ENCODE measurements around the gene SFT2D1. TPM values are rescaled to one million over a fixed set of nuclear protein-coding genes. Genes with fewer than 3 reads are reported as not detected.
"Not testable (repeated sequence)": the region's sequence is repeated elsewhere in the genome, so short reads cannot be mapped to it uniquely, and the experiment has no call there.

SFT2D1 gene
- total and polyA plus RNA-seq, 2 experiments from 2014 or later: 51.4 to 103 TPM

DNA sequence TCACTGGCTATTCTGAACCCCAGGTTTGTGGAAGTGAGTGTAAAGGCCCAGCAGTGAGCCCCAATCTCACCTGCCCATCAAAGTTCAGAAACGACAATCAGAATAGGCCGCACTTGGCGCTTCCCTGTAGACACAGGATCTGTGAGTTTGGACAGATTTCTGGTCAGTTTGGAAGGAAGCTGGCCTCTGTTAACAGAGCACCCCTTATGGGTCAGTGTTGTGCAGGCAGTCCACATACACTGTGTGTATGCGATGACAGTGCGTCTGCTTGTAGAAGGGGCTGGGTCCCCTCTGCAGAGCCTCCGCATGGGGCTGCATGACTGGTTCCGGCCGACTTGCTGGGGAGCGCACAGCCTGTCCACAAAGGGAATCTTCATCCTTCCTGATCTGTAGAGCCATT is 43.8 kb upstream of the SFT2D1 start:
- H3K4me2 ChIP-seq (ENCODE audit: unreplicated experiment): no peak overlapping the region
- H3K79me2 ChIP-seq (ENCODE audit: insufficient read depth): peaks cover 10% of the 10 kb centered on the region; the same call in 1 of the 2 replicates
- H3K27ac ChIP-seq: no peak overlapping the region
- no peak for DNase-seq
- H3K9me2 ChIP-seq (ENCODE audit: insufficient read depth): no peaks in the 10 kb centered on the region
- H3K4me1 ChIP-seq (ENCODE audit: insufficient read depth): 0 out of 2 replicates have a peak, but pooled peaks cover 4% of the 10 kb centered on the region
- no peaks in the 10 kb centered on the region for H3K27me3 ChIP-seq (replicated peaks; ENCODE audit: insufficient read depth)
- WGBS, 2 experiments (ENCODE audit: low coverage in 1 of 2, low lambda C conversion rate in 2 of 2, missing lambda C conversion rate in 2 of 2): 93 to 94% methylated on average over 9 of the region's 9 CpGs
- TF ChIP-seq EZH2phosphoT487 (IDR thresholded peaks at IDR 0.05; ENCODE audit: insufficient read depth, low read depth): no peak
- H3K4me3 ChIP-seq: no peak overlapping the region
- no peaks in the 10 kb centered on the region for H3K36me3 ChIP-seq (ENCODE audit: low read depth)
- in situ Hi-C loops (cut with MboI): no loop called here
- H3K9me3 ChIP-seq (ENCODE audit: low read depth): no peaks in the 10 kb centered on the region
- peaks cover 13% of the 10 kb centered on the region for H3F3A ChIP-seq (ENCODE audit: insufficient read depth)
- no peak overlapping the region for H2AFZ ChIP-seq
- no peak overlapping the region for H3K9ac ChIP-seq
- H4K20me1 ChIP-seq (ENCODE audit: insufficient read depth): no peaks in the 10 kb centered on the region

DNA sequence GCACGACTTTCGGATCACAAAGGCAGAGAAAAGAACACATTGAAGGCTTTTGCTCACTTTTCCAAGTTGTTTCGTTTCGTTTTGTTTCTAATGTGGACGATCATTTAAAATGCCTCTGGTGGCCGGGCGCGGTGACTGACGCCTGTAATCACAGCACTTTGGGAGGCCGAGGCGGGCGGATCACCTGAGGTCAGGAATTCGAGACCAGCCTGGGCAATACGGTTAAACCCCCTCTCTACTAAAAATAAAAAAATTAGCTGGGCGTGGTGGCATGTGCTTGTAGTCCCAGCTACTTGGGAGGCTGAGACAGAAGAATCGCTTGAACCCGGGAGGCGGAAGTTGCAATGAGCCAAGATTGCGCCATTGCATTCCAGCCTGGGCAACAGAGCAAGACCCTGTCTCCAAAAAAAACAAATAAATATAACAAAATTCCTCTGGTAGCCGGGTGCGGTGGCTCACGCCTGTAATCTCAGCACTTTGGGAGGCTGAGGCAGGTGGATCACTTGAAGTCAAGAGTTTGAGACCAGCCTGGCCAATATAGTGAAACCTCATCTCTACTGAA is 41.5 kb upstream of the SFT2D1 start:
- peak overlapping the region; percentile 82 for H3K9ac ChIP-seq
- H3K9me2 ChIP-seq (ENCODE audit: insufficient read depth); DNase-seq; H4K20me1 ChIP-seq (ENCODE audit: insufficient read depth); in situ Hi-C loops (cut with MboI); H3K4me1 ChIP-seq (ENCODE audit: insufficient read depth); H3K27me3 ChIP-seq (replicated peaks; ENCODE audit: insufficient read depth); H3K36me3 ChIP-seq (ENCODE audit: low read depth); H3K9me3 ChIP-seq (ENCODE audit: low read depth): not testable (repeated sequence)
- H3K27ac ChIP-seq: peak overlapping the region; percentile 84
- H3K79me2 ChIP-seq (ENCODE audit: insufficient read depth): peaks cover 28% of the 10 kb centered on the region; the same call in 1 of the 2 replicates
- H2AFZ ChIP-seq: peak overlapping the region; percentile 86
- peak overlapping the region; percentile 78 for H3K4me2 ChIP-seq (ENCODE audit: unreplicated experiment)
- H3K4me3 ChIP-seq: peak overlapping the region; percentile 79
- WGBS, 2 experiments (ENCODE audit: low coverage in 1 of 2, low lambda C conversion rate in 2 of 2, missing lambda C conversion rate in 2 of 2): 2 to 4% methylated on average over 22 of the region's 22 CpGs
- peaks cover 13% of the 10 kb centered on the region for H3F3A ChIP-seq (ENCODE audit: insufficient read depth)

DNA sequence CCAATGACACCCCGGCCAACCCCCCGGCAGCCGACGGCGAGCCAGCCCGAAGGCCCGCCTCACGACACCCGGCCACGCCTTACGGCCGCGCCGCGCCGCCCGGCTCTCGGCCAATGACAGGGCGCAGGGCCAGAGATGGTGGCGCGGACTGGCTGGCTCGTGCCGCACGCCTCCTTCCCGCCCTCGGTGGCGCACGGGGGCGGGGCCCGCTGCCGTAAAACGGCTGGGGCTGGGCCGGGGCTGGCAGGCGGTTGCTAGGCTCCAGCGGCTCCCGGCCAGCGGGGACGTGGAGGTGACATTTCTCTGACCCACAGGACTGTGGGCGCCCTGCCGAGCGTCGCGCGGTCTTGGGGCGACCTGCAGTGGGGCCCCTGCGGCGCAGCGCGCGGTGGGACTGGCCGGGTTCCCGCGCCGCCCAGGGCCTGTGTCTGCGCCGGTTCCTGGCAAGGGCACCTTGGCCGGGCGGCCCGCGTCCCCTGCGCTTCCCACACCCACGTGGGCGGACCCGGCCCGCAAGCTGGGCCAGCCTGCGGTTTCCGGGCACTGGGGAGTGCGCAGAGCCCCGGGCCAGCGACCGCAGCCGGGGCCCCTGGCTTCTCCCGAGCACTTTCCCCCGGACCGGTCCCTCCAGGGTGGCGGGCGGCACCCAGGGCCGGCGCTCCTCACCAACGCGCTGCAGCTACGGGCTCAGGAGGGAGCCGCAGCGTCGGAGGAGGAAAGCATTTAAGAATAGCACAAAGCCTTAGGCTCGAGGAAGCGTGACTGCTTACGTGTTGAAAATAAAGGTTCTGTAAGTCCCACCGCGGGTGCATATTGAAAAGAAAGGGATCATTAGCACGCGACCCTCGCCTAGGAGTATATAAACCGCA is 40.8 kb upstream of the SFT2D1 start, which contains the start of gene MPC1:
MPC1 (minus strand) TSS at position 8 of the 869 bp plus-strand sequence. CDS start 64 bp downstream, outside the sequence.
- H3K9me3 ChIP-seq (ENCODE audit: low read depth): no peaks in the 10 kb centered on the region
- peak; percentile 98 for DNase-seq
- TF ChIP-seq EZH2phosphoT487 (IDR thresholded peaks at IDR 0.05; ENCODE audit: insufficient read depth, low read depth) (no peak), EZH2 (IDR thresholded peaks at IDR 0.05; ENCODE audit: insufficient read depth, poor library complexity, severe bottlenecking) (no peak)
- peak within 1 kb of the TSS; percentile 82 for H3K9ac ChIP-seq
- peak within 1 kb of the TSS; percentile 86 for H2AFZ ChIP-seq
- peak within 1 kb of the TSS; percentile 83 for H3K4me2 ChIP-seq (ENCODE audit: unreplicated experiment)
- peak within 1 kb of the TSS; percentile 84 for H3K27ac ChIP-seq
- 0 to 1% methylated on average over 63 to 73 of the region's 94 CpGs for WGBS, 2 experiments (ENCODE audit: low coverage in 1 of 2, low lambda C conversion rate in 2 of 2, missing lambda C conversion rate in 2 of 2)
- H3K4me3 ChIP-seq: peak within 1 kb of the TSS; percentile 79
- H4K20me1 ChIP-seq (ENCODE audit: insufficient read depth): no peaks in the 10 kb centered on the region
- no peaks in the 10 kb centered on the region for H3K9me2 ChIP-seq (ENCODE audit: insufficient read depth)
- H3K4me1 ChIP-seq (ENCODE audit: insufficient read depth): 0 out of 2 replicates have a peak, but pooled peaks cover 4% of the 10 kb centered on the region
- peaks cover 28% of the 10 kb centered on the region; the same call in 1 of the 2 replicates for H3K79me2 ChIP-seq (ENCODE audit: insufficient read depth)
- no peaks in the 10 kb centered on the region for H3K27me3 ChIP-seq (replicated peaks; ENCODE audit: insufficient read depth)
- no peaks in the 10 kb centered on the region for H3K36me3 ChIP-seq (ENCODE audit: low read depth)
- in situ Hi-C loops (cut with MboI): no loop called here
- peaks cover 13% of the 10 kb centered on the region for H3F3A ChIP-seq (ENCODE audit: insufficient read depth)

DNA sequence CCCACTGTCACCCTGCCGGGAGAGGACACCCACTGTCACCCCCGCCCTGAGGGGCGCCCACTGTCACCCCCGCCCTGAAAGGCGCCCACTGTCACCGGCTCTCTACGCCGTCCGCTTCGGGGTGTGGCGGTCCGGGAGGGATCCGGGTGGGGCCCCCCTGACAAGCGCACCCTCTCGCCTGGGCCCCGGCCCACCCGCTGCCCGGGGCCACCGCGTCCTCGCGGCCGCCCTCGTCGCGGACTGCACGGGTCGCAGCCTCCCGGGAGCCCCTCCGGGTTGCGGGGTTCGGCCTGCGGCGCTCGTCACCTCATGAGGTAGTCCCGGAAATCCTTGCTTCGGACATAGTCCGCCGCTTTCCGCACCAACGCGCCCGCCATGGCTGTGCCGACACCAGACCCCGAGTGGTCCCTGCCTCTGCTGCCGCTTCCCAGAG is 40.2 kb upstream of the SFT2D1 start:
- no peak for TF ChIP-seq EZH2phosphoT487 (IDR thresholded peaks at IDR 0.05; ENCODE audit: insufficient read depth, low read depth)
- no peak for TF ChIP-seq EZH2 (IDR thresholded peaks at IDR 0.05; ENCODE audit: insufficient read depth, poor library complexity, severe bottlenecking)
- 3% methylated on average over 17 to 28 of the region's 46 CpGs for WGBS, 2 experiments (ENCODE audit: low coverage in 1 of 2, low lambda C conversion rate in 2 of 2, missing lambda C conversion rate in 2 of 2)
- Histone ChIP-seq H3K9ac (peak overlapping the region; percentile 70), H3K27me3 (replicated peaks; ENCODE audit: insufficient read depth) (no peaks in the 10 kb centered on the region), H3K36me3 (ENCODE audit: low read depth) (no peaks in the 10 kb centered on the region), H3K9me3 (ENCODE audit: low read depth) (no peaks in the 10 kb centered on the region), H3K4me3 (peak overlapping the region; percentile 79), H2AFZ (peak overlapping the region; percentile 81), H3K79me2 (ENCODE audit: insufficient read depth) (peaks cover 28% of the 10 kb centered on the region; the same call in 1 of the 2 replicates), H3K27ac (no peak overlapping the region), H3K4me2 (ENCODE audit: unreplicated experiment) (peak overlapping the region; percentile 83), H4K20me1 (ENCODE audit: insufficient read depth) (no peaks in the 10 kb centered on the region), H3F3A (ENCODE audit: insufficient read depth) (peaks cover 13% of the 10 kb centered on the region), H3K4me1 (ENCODE audit: insufficient read depth) (0 out of 2 replicates have a peak, but pooled peaks cover 4% of the 10 kb centered on the region), H3K9me2 (ENCODE audit: insufficient read depth) (no peaks in the 10 kb centered on the region)
- DNase-seq: no peak
- in situ Hi-C loops (cut with MboI): no loop called here
